GM10266 (cell line): ENCODE data around the gene KITLG.
"Not testable (repeated sequence)": the region's sequence is repeated elsewhere in the genome, so short reads cannot be mapped to it uniquely, and the experiment has no call there.

Experiments used
- DNase-seq: peaks from one replicate; pipeline ENCODE4 v3.0.0; 2012; ENCODE audit errors: extremely low spot score
- CTCF ChIP-seq: IDR thresholded peaks from 2 replicates; pipeline ENCODE4 v1.5.1; 2012; ENCODE audit warnings: mild to moderate bottlenecking, low read depth; ENCODE audit not compliant: control insufficient read depth, insufficient read depth; ENCODE audit errors: missing control alignments

Gene KITLG

GRCh38 chr12:88553941-88554658 lies 26.2 kb downstream of the KITLG start:
- no peak for DNase-seq
- TF ChIP-seq CTCF = no peak

- TF ChIP-seq CTCF = no peak
- no peak for DNase-seq
Measured at GRCh38 chr12:88552610-88553079, 27.6 kb downstream of the KITLG start.

GRCh38 chr12:88549929-88550328 lies 30.3 kb downstream of the KITLG start:
- DNase-seq = no peak
- no peak for TF ChIP-seq CTCF

GRCh38 chr12:88547949-88548348 lies 32.3 kb downstream of the KITLG start:
- not testable (repeated sequence) for DNase-seq

- no peak for TF ChIP-seq CTCF
- no peak for DNase-seq
Measured at GRCh38 chr12:88546853-88547252, 33.4 kb downstream of the KITLG start.

- DNase-seq = no peak
- no peak for TF ChIP-seq CTCF
Measured at GRCh38 chr12:88546226-88546625, 34.0 kb downstream of the KITLG start.

- no peak for TF ChIP-seq CTCF
- DNase-seq = no peak
Measured at GRCh38 chr12:88544991-88545980, 35.0 kb downstream of the KITLG start.
